Loucy (cell line): ENCODE results near the gene PVALEF.

Experiments used
- CTCF ChIP-seq: fragments of 200-600 bp; sonication (generic); conservative IDR thresholded peaks from 2 replicates; pipeline ENCODE4 v1.5.1; 2014; ENCODE audit warnings: mild to moderate bottlenecking, antibody characterized with exemption, low read length
- EZH2phosphoT487 ChIP-seq: fragments of 200-600 bp; IDR thresholded peaks from 2 replicates; pipeline ENCODE4 v1.6.1; 2018; ENCODE audit warnings: antibody characterized with exemption, mild to moderate bottlenecking, moderate library complexity, borderline replicate concordance

GRCh38 chr17:81116704-81117103, 48.6 kb upstream of the PVALEF start:
- TF ChIP-seq CTCF, result no peak
- no peak for TF ChIP-seq EZH2phosphoT487
